ENCODE measurements around the gene GPER1. TPM values are rescaled to one million over a fixed set of nuclear protein-coding genes. Genes with fewer than 3 reads are reported as not detected.

GPER1 gene
- total and polyA plus RNA-seq, 2 donors (not counting 3 experiments of a cell fraction or from before 2014, with no cell fraction given), result 0.77 to 2.3 TPM

- Histone ChIP-seq H3K4me2 (ENCODE audit: insufficient read depth, low read length) (no peak overlapping the region), H2AFZ (ENCODE audit: low read depth, low read length) (no peak overlapping the region), H3K9ac (replicated peaks; ENCODE audit: extremely low read depth, insufficient read depth, low read length) (no peak overlapping the region), H3K9me1 (replicated peaks; ENCODE audit: control insufficient read depth, extremely low read depth, insufficient read depth, low read length) (no peaks in the 10 kb centered on the region), H3K9me3 (replicated peaks; ENCODE audit: control insufficient read depth, insufficient read depth, low read length) (no peaks in the 10 kb centered on the region), H3K27me3 (ENCODE audit: control insufficient read depth in 2 of 2, insufficient read depth in 2 of 2, low read length in 2 of 2) (no peaks in the 10 kb centered on the region), H3K36me3 (ENCODE audit: control insufficient read depth in 2 of 2, extremely low read depth in 1 of 2, insufficient read depth in 2 of 2, low read length in 2 of 2) (peaks cover 0 to 2% of the 10 kb centered on the region in 2 experiments), H3K4me3 (replicated peaks in 1 of 3; ENCODE audit: insufficient read depth in 1 of 3, low read depth in 1 of 3, low read length in 3 of 3) (no peak overlapping the region), H4K20me1 (replicated peaks; ENCODE audit: control insufficient read depth, extremely low read depth, insufficient read depth, low read length) (no peaks in the 10 kb centered on the region), H3K4me1 (ENCODE audit: control insufficient read depth, extremely low read depth, insufficient read depth, low read length) (peaks cover under 1% of the 10 kb centered on the region), H3K27ac (ENCODE audit: insufficient read depth, low read depth, low read length) (no peak overlapping the region), H3K79me2 (ENCODE audit: control insufficient read depth, insufficient read depth, low read length) (no peaks in the 10 kb centered on the region)
- intact Hi-C loops (cut with micrococcal nuclease), result no loop called here
- TF ChIP-seq POLR2A (IDR thresholded peaks at IDR 0.05; ENCODE audit: low read depth, low read length) (no peak), POLR2AphosphoS5 (IDR thresholded peaks at IDR 0.05; ENCODE audit: insufficient read depth, low read depth, low read length) (no peak), CTCF (IDR thresholded peaks at IDR 0.05; ENCODE audit: extremely low read depth in 1 of 2, insufficient read depth in 1 of 2, low read depth in 1 of 2, low read length in 2 of 2) (no peak), JUN (IDR thresholded peaks at IDR 0.05; ENCODE audit: borderline replicate concordance, insufficient read depth, insufficient read length, low read depth) (no peak), FOS (IDR thresholded peaks at IDR 0.05; ENCODE audit: borderline replicate concordance, insufficient read depth, low read length) (no peak), GATA2 (IDR thresholded peaks at IDR 0.05; ENCODE audit: insufficient read depth, insufficient read length, low read depth, low read length) (no peak), MYC (IDR thresholded peaks at IDR 0.05; ENCODE audit: low read depth, low read length) (no peak), MAX (IDR thresholded peaks at IDR 0.05; ENCODE audit: insufficient read depth, insufficient read length) (no peak), EZH2 (IDR thresholded peaks at IDR 0.05; ENCODE audit: borderline replicate concordance, low read depth, low read length, severe bottlenecking) (no peak)
- POLR2A ChIA-PET, result interaction anchor here (0.8 kb wide), 1 partner anchor 29 kb away, joined by 3 read pairs; no protein-coding TSS in a partner anchor
- no TSS peak for BruUV-seq (replicated peaks)
- no peak for DNase-seq (ENCODE audit: low read depth, low spot score)
- dilution Hi-C loops (cut with MboI; ENCODE audit: extremely low pct_ligation_motif_present, low sequenced_read_pairs), result no loop called here
- no peak for FAIRE-seq
- CTCF ChIA-PET, result interaction anchor here (2.7 kb wide), 1 partner anchor 10 kb away, joined by 15 read pairs; no protein-coding TSS in a partner anchor
These were observed 7.0 kb downstream of the GPER1 start for GRCh38 chr7:1094870-1095269.
